Measurements from ENCODE around the gene GALNT10.

DNA sequence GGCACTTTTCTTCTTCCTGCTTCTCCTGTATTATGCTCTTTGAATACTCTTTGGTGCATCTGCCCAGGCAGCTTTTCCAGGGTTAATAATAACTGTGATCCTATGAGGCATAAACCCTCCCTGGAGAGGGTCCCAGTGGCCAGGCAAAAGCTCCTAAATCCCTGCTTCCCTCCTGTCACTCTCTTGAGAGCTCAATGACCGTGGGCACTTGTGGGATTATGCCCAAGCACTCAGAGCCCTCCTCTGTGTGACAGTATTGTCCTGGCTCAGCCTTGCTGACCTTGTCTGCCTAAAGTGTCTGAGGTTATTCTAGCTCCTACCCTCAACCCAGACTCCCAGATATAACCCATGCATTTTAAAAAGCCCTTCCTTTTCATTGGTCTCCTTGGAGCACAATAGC lies 51.9 kb downstream of the GALNT10 start:
- TF ChIP-seq HOXA7 (CRISPR knock-in tag; IDR thresholded peaks at IDR 0.05) (no peak), HEYL (CRISPR knock-in tag; IDR thresholded peaks at IDR 0.05) (no peak), ZNF302 (CRISPR knock-in tag; IDR thresholded peaks at IDR 0.05) (no peak), POLR2A (IDR thresholded peaks at IDR 0.05; ENCODE audit: low read length) (no peak), RCOR1 (IDR thresholded peaks at IDR 0.05; ENCODE audit: low read depth, low read length) (no peak), SREBF2 (IDR thresholded peaks at IDR 0.05) (no peak), POLR2AphosphoS2 (conservative IDR thresholded peaks at IDR 0.05; ENCODE audit: low read length) (no peak)
- TF ChIP-seq, protein P1, sequence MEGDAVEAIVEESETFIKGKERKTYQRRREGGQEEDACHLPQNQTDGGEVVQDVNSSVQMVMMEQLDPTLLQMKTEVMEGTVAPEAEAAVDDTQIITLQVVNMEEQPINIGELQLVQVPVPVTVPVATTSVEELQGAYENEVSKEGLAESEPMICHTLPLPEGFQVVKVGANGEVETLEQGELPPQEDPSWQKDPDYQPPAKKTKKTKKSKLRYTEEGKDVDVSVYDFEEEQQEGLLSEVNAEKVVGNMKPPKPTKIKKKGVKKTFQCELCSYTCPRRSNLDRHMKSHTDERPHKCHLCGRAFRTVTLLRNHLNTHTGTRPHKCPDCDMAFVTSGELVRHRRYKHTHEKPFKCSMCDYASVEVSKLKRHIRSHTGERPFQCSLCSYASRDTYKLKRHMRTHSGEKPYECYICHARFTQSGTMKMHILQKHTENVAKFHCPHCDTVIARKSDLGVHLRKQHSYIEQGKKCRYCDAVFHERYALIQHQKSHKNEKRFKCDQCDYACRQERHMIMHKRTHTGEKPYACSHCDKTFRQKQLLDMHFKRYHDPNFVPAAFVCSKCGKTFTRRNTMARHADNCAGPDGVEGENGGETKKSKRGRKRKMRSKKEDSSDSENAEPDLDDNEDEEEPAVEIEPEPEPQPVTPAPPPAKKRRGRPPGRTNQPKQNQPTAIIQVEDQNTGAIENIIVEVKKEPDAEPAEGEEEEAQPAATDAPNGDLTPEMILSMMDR (IDR thresholded peaks at IDR 0.05), result no peak
- TF ChIP-seq, protein P2, sequence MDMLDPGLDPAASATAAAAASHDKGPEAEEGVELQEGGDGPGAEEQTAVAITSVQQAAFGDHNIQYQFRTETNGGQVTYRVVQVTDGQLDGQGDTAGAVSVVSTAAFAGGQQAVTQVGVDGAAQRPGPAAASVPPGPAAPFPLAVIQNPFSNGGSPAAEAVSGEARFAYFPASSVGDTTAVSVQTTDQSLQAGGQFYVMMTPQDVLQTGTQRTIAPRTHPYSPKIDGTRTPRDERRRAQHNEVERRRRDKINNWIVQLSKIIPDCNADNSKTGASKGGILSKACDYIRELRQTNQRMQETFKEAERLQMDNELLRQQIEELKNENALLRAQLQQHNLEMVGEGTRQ (IDR thresholded peaks at IDR 0.05), result no peak
- TF ChIP-seq, protein P3, sequence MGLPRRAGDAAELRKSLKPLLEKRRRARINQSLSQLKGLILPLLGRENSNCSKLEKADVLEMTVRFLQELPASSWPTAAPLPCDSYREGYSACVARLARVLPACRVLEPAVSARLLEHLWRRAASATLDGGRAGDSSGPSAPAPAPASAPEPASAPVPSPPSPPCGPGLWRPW (IDR thresholded peaks at IDR 0.05), result no peak
- TF ChIP-seq, protein P4, sequence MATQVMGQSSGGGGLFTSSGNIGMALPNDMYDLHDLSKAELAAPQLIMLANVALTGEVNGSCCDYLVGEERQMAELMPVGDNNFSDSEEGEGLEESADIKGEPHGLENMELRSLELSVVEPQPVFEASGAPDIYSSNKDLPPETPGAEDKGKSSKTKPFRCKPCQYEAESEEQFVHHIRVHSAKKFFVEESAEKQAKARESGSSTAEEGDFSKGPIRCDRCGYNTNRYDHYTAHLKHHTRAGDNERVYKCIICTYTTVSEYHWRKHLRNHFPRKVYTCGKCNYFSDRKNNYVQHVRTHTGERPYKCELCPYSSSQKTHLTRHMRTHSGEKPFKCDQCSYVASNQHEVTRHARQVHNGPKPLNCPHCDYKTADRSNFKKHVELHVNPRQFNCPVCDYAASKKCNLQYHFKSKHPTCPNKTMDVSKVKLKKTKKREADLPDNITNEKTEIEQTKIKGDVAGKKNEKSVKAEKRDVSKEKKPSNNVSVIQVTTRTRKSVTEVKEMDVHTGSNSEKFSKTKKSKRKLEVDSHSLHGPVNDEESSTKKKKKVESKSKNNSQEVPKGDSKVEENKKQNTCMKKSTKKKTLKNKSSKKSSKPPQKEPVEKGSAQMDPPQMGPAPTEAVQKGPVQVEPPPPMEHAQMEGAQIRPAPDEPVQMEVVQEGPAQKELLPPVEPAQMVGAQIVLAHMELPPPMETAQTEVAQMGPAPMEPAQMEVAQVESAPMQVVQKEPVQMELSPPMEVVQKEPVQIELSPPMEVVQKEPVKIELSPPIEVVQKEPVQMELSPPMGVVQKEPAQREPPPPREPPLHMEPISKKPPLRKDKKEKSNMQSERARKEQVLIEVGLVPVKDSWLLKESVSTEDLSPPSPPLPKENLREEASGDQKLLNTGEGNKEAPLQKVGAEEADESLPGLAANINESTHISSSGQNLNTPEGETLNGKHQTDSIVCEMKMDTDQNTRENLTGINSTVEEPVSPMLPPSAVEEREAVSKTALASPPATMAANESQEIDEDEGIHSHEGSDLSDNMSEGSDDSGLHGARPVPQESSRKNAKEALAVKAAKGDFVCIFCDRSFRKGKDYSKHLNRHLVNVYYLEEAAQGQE (IDR thresholded peaks at IDR 0.05), result no peak
